Pulmonary artery endothelial cell (primary cell): Measurements from ENCODE around the gene ZNF175. TPM values are rescaled to one million over a fixed set of nuclear protein-coding genes. Genes with fewer than 3 reads are reported as not detected.
A peak's percentile ranks its signal among the peaks of the same experiment; 100 is the strongest.

ENCODE experiments used
- DNase-seq: peaks from one replicate; pipeline ENCODE4 v3.0.0-alpha.2; 2011; ENCODE audit warnings: low read depth, low spot score
- total RNA-seq: library from RNA; depleted of rRNA; stranded (reverse); fragments of >200 nt; gene quantifications from 2 replicates; pipeline ENCODE4 v1.2.3, GENCODE V29; 2014

ZNF175 gene
- total RNA-seq, 1 donor from 2014 or later = 3.5 TPM

DNA sequence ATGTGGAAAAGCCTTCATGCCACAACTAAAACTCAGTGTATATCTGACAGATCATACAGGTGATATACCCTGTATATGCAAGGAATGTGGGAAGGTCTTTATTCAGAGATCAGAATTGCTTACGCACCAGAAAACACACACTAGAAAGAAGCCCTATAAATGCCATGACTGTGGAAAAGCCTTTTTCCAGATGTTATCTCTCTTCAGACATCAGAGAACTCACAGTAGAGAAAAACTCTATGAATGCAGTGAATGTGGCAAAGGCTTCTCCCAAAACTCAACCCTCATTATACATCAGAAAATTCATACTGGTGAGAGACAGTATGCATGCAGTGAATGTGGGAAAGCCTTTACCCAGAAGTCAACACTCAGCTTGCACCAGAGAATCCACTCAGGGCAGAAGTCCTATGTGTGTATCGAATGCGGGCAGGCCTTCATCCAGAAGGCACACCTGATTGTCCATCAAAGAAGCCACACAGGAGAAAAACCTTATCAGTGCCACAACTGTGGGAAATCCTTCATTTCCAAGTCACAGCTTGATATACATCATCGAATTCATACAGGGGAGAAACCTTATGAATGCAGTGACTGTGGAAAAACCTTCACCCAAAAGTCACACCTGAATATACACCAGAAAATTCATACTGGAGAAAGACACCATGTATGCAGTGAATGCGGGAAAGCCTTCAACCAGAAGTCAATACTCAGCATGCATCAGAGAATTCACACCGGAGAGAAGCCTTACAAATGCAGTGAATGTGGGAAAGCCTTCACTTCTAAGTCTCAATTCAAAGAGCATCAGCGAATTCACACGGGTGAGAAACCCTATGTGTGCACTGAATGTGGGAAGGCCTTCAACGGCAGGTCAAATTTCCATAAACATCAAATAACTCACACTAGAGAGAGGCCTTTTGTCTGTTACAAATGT lies 16.4 kb downstream of the ZNF175 start:
- DNase-seq = no peak

GRCh38 chr19:51589511-51589910 lies 18.4 kb downstream of the ZNF175 start:
- no peak for DNase-seq

DNA sequence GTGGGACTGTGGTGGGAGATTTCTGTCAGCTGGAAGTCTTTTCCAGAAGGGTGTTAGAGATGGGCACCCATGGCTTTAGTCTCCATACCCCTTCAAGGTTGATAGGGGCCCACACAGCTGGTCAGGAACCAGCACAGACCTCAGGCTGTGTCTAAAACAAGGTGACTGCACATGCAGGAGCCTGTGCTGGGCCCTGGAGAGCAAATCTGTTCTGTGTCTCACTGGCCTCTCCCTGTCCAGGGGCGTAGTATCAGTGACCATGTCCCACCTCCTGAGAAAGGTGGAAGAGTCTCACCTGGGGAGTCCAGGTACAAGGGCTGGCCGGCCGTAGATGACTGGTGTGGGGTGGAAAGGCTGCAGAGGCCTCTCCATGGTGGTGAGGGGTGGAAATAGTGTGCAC lies 19.4 kb downstream of the ZNF175 start:
- DNase-seq = no peak

- no peak for DNase-seq
These were observed 21.4 kb downstream of the ZNF175 start for GRCh38 chr19:51592521-51592920.

- no peak for DNase-seq
These were observed 22.2 kb downstream of the ZNF175 start for GRCh38 chr19:51593138-51593890.

GRCh38 chr19:51593969-51594773 lies 23.1 kb downstream of the ZNF175 start:
- peak; percentile 91 for DNase-seq

- DNase-seq = no peak
These were observed 23.7 kb downstream of the ZNF175 start for GRCh38 chr19:51594774-51595109.

DNA sequence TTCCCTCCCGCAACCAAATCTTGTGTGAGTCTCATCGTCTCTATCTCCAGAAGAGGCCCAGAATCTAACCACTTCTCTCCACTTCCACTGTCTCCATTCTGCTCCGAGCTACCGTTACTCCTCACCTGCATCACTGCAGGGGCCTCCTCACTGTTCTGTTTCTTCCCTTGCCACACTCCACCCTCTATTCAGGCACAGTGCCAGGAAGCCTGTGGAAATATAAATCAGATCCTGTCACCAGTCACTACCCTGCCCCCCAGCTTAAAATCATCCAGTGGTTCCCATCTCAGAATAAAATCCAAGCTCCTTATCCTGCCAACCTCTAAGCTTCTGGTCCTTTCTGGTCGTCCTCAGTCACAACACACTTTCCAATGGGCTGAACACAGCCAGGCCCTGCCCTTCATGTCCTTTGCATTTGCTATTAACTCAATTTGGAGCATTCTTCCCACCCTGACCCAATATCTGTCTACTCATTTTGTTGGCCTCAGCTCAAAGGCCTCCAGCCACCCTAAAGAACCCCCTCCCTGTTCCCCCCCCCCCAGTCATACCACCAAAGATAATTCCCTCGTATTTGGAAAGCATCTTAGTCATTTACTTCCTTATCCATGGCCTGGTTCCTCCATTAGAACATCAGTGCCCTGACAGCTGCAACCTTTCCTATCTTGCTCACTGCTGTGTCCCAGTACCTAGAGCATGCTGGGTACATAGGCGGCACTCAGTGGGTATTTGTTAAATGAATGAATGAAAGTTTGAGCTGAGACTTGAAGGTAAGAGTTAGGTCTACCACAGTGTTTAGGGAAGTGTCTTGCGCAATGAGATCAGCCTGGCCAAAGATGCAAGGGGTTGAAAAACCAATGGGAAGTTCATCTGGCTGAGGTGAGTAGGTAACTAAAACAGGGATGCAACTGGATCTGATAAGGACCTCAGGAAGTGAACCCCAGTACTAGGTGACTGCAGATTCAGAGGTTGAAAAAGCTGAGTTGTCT lies 24.4 kb downstream of the ZNF175 start:
- DNase-seq = no peak

GRCh38 chr19:51598159-51598915 lies 27.3 kb downstream of the ZNF175 start:
- DNase-seq = no peak

DNA sequence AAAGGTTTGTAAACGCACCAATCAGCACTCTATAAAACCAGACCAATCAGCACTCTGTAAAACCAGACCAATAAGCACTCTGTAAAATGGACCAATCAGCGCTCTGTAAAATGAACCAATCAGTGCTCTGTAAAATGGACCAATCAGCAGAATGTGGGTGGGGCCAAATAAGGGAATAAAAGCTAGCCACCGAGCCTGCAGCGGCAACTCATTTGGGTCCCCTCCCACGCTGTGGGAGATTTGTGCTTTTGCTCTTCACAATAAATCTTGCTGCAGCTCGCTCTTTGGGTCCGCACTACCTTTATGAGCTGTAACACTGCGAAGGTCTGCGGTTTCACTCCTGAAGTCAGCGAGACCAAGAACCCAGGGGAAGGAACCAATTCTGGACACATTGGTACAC lies 28.0 kb downstream of the ZNF175 start:
- no peak for DNase-seq

DNA sequence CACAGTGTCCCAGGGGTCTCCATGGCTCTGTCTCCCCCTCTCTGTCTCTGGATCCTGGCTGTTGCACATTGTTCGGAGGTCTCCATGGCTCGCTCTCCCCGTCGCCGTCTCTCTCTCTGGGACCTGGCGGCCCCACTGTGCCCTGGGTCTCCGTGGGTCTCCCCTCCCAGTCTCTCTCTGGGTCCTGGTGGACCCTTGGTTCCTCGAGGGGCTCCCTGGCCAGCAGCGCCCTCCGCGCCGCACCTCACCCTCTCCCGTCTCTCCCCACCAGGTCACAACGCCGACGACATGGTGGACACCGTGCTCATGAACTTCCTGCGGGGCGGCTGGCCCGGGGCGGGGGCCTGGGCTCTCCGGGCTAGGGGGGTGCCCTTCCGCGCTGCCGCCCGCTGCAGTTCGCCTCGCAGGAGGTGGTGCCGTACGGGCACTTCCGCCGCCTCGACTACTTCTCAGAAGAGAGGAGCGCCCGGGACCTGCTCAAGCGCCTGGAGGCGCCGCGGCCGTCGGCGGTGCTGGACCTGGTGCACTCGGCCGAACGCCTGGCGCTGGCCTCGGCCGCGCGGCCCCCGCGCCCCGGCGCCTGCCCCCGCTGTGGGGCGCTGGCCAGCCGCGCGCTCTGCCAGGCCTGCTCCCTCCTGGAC lies 30.0 kb downstream of the ZNF175 start:
- DNase-seq = no peak

DNA sequence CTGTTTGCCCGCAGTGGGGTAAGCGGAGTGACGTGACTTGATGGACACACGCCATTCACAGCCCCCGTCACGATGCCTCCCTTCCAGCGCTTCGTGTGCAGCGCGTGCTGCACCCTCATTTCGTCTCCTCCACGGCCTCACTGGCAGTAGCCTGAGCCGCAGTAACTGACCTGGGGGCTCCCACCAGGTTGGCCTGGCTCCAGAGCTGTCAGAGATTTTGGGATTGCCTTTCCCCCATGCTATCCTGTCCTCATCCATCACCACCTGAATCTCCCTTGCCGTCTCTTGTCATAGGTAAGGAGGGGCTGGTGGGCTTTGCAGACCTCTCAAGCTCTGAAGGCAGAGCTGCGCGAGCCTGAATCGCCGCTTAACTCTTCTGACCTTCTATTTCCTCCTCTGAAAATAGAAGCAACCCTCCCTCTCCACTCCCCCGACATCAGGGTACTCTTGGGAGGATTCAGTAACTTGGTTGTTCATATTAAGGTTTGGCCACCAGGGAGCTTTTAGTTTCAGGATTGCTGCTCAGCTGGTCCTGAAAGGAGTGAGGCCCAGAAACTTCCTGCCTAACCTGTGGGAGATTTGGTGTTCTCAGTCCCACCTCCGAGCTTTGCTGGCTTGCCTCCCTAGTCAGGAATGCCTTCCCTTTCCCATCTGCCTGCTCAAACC lies 31.2 kb downstream of the ZNF175 start:
- DNase-seq = no peak

DNA sequence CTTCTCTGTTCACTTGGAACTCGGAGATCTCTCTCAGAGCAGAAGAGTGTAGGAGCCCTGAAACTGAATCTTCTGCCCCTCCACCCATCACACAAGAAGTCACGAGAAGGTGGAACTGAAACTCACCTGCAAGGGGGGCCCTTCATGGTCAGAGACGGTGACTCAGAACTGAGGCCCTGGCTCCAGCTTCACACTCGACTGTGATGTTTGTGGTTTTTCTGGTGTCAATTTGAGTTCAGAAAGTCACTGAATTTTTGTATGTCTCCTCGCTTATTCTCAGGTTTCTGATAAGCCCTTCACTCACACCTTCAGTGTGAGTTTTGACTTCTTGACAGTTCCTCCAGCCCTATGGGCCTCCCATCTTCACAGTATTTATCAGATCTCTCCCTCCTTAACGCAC lies 36.0 kb downstream of the ZNF175 start:
- DNase-seq = no peak

- DNase-seq = peak; percentile 36
These were observed 37.0 kb downstream of the ZNF175 start for GRCh38 chr19:51607920-51608562.

DNA sequence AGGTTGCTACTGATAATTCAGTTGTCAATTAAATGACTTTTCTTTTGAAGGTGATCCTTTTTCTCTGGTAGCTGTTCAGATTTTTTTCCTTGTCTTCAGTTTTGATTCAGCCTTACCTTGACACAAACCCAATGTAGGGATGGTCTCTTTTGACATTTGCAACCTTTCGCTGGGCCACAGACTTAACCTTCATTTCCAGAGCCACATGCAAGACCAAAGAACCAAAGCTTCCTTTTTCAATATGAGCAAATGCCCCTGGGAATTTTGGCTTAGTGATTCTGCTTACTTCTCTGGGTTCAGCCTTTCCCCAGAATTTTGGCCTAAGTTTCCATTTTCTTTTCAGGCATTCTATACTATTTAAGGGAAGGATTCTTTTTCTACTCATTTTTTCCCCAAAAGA lies 39.5 kb downstream of the ZNF175 start:
- no peak for DNase-seq

DNA sequence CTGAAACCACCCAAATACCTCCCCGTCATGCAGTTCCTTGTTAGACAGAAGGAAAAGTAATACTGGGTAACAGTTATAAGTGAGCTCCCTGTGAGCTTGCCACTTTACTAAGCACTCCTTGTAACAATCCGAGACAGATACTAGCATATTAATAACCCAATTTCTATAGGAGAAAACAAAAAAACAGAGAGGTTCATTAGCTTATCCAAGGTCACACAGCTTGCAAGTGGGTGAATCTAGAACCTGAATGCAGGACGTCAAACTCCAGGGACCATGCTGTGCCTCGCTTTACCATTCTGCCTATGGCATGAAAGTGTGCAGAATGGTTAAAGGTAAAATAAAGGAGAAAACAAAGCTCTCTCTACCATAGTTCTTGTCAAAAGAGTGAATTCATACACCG lies 43.7 kb downstream of the ZNF175 start:
- no peak for DNase-seq

GRCh38 chr19:51615991-51616390 lies 44.9 kb downstream of the ZNF175 start:
- no peak for DNase-seq

DNA sequence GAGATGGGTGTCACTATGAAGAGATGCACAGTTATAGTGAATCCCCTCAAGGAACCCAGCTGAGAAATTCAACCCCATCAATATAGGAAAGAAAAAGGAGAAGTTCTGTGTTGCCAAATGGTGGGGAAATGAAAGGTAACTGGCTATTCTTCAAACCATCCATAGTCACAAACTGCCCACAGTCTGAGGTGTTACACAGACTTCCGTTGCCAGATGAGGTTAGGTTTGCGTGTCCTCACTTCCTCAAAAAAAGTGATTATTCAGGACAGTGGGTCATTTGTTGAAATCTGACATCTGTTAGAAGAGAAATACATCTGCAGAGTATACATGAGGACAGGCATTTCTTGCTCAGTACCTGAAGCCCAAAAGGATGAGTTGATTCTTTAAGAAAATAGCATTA lies 50.1 kb downstream of the ZNF175 start:
- DNase-seq = no peak
